Measurements from ENCODE around the gene U2SURP. TPM values are rescaled to one million over a fixed set of nuclear protein-coding genes. Genes with fewer than 3 reads are reported as not detected.
A peak's percentile ranks its signal among the peaks of the same experiment; 100 is the strongest.
"Not testable (repeated sequence)": the region's sequence is repeated elsewhere in the genome, so short reads cannot be mapped to it uniquely, and the experiment has no call there.

Gene U2SURP
- total RNA-seq, 6 experiments from 2014 or later, result 55.3 to 71.4 (median 67.1) TPM

GRCh38 chr3:143070977-143071551, 69.7 kb downstream of the U2SURP start:
- DNase-seq, result peak; percentile 93
- no peak for TF ChIP-seq CTCF (IDR thresholded peaks at IDR 0.05)
- H3K27me3 Mint-ChIP-seq (ENCODE audit: insufficient read depth), result peaks cover 6% of the 10 kb centered on the region
- no peaks in the 10 kb centered on the region for H3K9me3 Mint-ChIP-seq
- H3K27ac Mint-ChIP-seq, result peak overlapping the region; percentile 79
- H3K4me3 Mint-ChIP-seq, result no peak overlapping the region
- H3K4me1 Mint-ChIP-seq (ENCODE audit: low read depth), result peaks cover 28% of the 10 kb centered on the region
- no peaks in the 10 kb centered on the region for H3K36me3 Mint-ChIP-seq (ENCODE audit: low read depth)

GRCh38 chr3:143071776-143072175, 70.4 kb downstream of the U2SURP start:
- peaks cover 6% of the 10 kb centered on the region for H3K27me3 Mint-ChIP-seq (ENCODE audit: insufficient read depth)
- H3K4me1 Mint-ChIP-seq (ENCODE audit: low read depth), result peaks cover 28% of the 10 kb centered on the region
- no peak for TF ChIP-seq CTCF (IDR thresholded peaks at IDR 0.05)
- no peaks in the 10 kb centered on the region for H3K36me3 Mint-ChIP-seq (ENCODE audit: low read depth)
- no peaks in the 10 kb centered on the region for H3K9me3 Mint-ChIP-seq
- H3K27ac Mint-ChIP-seq, result peak overlapping the region; percentile 79
- no peak for DNase-seq
- H3K4me3 Mint-ChIP-seq, result no peak overlapping the region

GRCh38 chr3:143072298-143073020, 71.1 kb downstream of the U2SURP start:
- H3K9me3 Mint-ChIP-seq; H3K4me3 Mint-ChIP-seq; H3K36me3 Mint-ChIP-seq (ENCODE audit: low read depth); H3K27me3 Mint-ChIP-seq (ENCODE audit: insufficient read depth); DNase-seq: not testable (repeated sequence)
- Mint-ChIP-seq H3K27ac (peak overlapping the region; percentile 79), H3K4me1 (ENCODE audit: low read depth) (peaks cover 22% of the 10 kb centered on the region)

- not testable (repeated sequence) for H3K36me3 Mint-ChIP-seq (ENCODE audit: low read depth); H3K27me3 Mint-ChIP-seq (ENCODE audit: insufficient read depth); H3K27ac Mint-ChIP-seq; H3K4me3 Mint-ChIP-seq; H3K9me3 Mint-ChIP-seq; DNase-seq
- peaks cover 24% of the 10 kb centered on the region for H3K4me1 Mint-ChIP-seq (ENCODE audit: low read depth)
Observed at GRCh38 chr3:143073541-143073940, 72.2 kb downstream of the U2SURP start.

- not testable (repeated sequence) for H3K27me3 Mint-ChIP-seq (ENCODE audit: insufficient read depth); DNase-seq; H3K9me3 Mint-ChIP-seq; H3K36me3 Mint-ChIP-seq (ENCODE audit: low read depth); H3K27ac Mint-ChIP-seq; H3K4me3 Mint-ChIP-seq
- H3K4me1 Mint-ChIP-seq (ENCODE audit: low read depth), result peaks cover 28% of the 10 kb centered on the region
Observed at GRCh38 chr3:143073983-143074382, 72.6 kb downstream of the U2SURP start.

- Mint-ChIP-seq H3K27ac (no peak overlapping the region), H3K9me3 (no peaks in the 10 kb centered on the region), H3K36me3 (ENCODE audit: low read depth) (no peaks in the 10 kb centered on the region), H3K4me1 (ENCODE audit: low read depth) (peaks cover 11% of the 10 kb centered on the region), H3K27me3 (ENCODE audit: insufficient read depth) (peaks cover 5% of the 10 kb centered on the region), H3K4me3 (peak overlapping the region; percentile 15; the same call in 1 of the 2 replicates)
- no peak for TF ChIP-seq CTCF (IDR thresholded peaks at IDR 0.05)
- peak; percentile 72 for DNase-seq
Observed at GRCh38 chr3:143078883-143079282, 77.5 kb downstream of the U2SURP start.

GRCh38 chr3:143080196-143080595, 78.8 kb downstream of the U2SURP start:
- H3K27ac Mint-ChIP-seq, result no peak overlapping the region

More at GRCh38 chr3:143080196-143080595, 78.8 kb downstream of the U2SURP start:
- Mint-ChIP-seq H3K9me3 (peaks cover 5% of the 10 kb centered on the region; the same call in 1 of the 2 replicates), H3K36me3 (ENCODE audit: low read depth) (no peaks in the 10 kb centered on the region), H3K4me1 (ENCODE audit: low read depth) (peaks cover 18% of the 10 kb centered on the region), H3K4me3 (no peak overlapping the region), H3K27me3 (ENCODE audit: insufficient read depth) (peaks cover 3% of the 10 kb centered on the region; the same call in 1 of the 2 replicates)
- no peak for TF ChIP-seq CTCF (IDR thresholded peaks at IDR 0.05)
- no peak for DNase-seq

Measured in HFFc6 (cell line).